Measurements from ENCODE around the gene PSMB7.

PSMB7 gene

GRCh38 chr9:124390794-124391658 lies 24.2 kb downstream of the PSMB7 start:
- no peak overlapping the region for H3K27ac ChIP-seq (ENCODE audit: low read depth, low read length)
- peaks cover 46% of the 10 kb centered on the region for H3K4me1 ChIP-seq (ENCODE audit: insufficient read depth, low read length)

DNA sequence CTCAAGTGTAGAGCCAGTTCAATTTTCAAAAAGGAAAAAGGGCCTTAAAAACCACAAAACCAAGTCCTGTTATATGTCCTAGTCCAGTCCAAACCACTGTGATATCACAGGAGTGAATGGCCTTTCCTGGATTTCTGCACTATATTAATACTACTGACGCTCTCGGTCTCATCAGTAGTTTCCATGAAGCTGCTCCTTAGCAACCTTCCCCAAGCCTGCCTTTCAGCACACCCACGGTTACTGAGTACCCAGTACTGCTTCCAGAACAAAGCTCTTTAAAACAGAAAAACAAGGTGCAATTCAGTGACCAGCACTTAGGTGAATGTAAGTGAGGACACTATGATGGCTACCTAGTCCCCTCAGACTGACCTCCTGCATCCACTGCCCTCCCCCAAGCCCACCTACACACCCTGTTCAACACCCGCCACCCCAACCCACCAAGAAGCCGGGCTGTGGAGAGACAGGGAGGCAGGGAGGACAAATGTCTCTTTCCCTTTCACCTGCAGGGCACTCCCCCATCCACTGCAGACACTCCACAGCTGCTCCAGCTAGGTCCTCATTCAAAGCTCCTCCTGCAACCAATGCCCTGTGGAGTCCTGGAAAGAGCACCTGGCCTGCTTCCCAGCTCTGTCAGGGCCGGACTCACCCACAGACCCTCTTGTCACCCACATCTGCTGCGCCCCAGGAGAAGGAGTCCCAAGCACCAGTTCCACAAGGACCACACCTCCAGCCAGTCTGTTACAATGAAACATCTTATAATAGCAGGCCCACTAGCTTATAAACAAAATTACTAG lies 25.9 kb downstream of the PSMB7 start:
- no peak overlapping the region for H3K4me3 ChIP-seq (ENCODE audit: low read length)
- WGBS, result 84% methylated on average over 7 of the region's 7 CpGs
- H3K36me3 ChIP-seq (ENCODE audit: insufficient read depth, low read length), result peaks cover 5% of the 10 kb centered on the region
- H3K9me3 ChIP-seq (ENCODE audit: insufficient read depth, low read depth, low read length), result no peaks in the 10 kb centered on the region
- H3K4me1 ChIP-seq (ENCODE audit: insufficient read depth, low read length), result peaks cover 49% of the 10 kb centered on the region
- no peak overlapping the region for H3K9ac ChIP-seq (ENCODE audit: low read depth, low read length)
- H3K27ac ChIP-seq (ENCODE audit: low read depth, low read length), result no peak overlapping the region
- H3K27me3 ChIP-seq (ENCODE audit: insufficient read depth, low read length), result no peaks in the 10 kb centered on the region

More at GRCh38 chr9:124390794-124391658, 24.2 kb downstream of the PSMB7 start:
- H3K36me3 ChIP-seq (ENCODE audit: insufficient read depth, low read length), result 0 out of 2 replicates have a peak, but pooled peaks cover 2% of the 10 kb centered on the region
- H3K4me3 ChIP-seq (ENCODE audit: low read length), result no peak overlapping the region
- 68% methylated on average over 8 of the region's 9 CpGs for WGBS
- no peaks in the 10 kb centered on the region for H3K9me3 ChIP-seq (ENCODE audit: insufficient read depth, low read depth, low read length)
- no peak overlapping the region for H3K9ac ChIP-seq (ENCODE audit: low read depth, low read length)
- H3K27me3 ChIP-seq (ENCODE audit: insufficient read depth, low read length), result no peaks in the 10 kb centered on the region

GRCh38 chr9:124388275-124389048 lies 26.8 kb downstream of the PSMB7 start:
- WGBS, result 95% methylated on average over 12 of the region's 12 CpGs
- Histone ChIP-seq H3K27me3 (ENCODE audit: insufficient read depth, low read length) (no peaks in the 10 kb centered on the region), H3K27ac (ENCODE audit: low read depth, low read length) (no peak overlapping the region), H3K4me3 (ENCODE audit: low read length) (no peak overlapping the region), H3K4me1 (ENCODE audit: insufficient read depth, low read length) (peaks cover 40% of the 10 kb centered on the region), H3K36me3 (ENCODE audit: insufficient read depth, low read length) (peaks cover 14% of the 10 kb centered on the region), H3K9ac (ENCODE audit: low read depth, low read length) (no peak overlapping the region), H3K9me3 (ENCODE audit: insufficient read depth, low read depth, low read length) (no peaks in the 10 kb centered on the region)

GRCh38 chr9:124386201-124386600 lies 29.0 kb downstream of the PSMB7 start:
- H3K4me3 ChIP-seq (ENCODE audit: low read length), result no peak overlapping the region
- no peak overlapping the region for H3K9ac ChIP-seq (ENCODE audit: low read depth, low read length)

DNA sequence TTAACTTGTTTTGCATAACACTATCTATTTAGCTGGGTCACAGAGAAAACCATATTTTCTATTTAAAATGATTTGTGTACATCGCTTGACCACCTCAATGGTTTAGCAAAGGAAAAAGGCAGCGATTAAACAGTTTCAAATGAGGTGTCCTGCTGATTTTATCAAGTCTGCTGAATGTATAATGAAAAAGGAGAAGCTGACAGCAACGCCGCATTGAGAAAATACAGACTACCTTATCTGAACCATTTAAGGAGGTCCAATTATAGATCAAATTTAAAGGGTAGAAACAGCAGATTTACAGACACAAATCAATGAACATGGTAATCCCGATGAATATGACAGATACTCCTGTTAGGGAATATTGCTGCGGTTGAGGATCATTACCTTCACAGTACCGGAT lies 29.6 kb downstream of the PSMB7 start:
- Histone ChIP-seq H3K4me3 (ENCODE audit: low read length) (no peak overlapping the region), H3K4me1 (ENCODE audit: insufficient read depth, low read length) (peaks cover 17% of the 10 kb centered on the region), H3K27me3 (ENCODE audit: insufficient read depth, low read length) (no peaks in the 10 kb centered on the region), H3K9me3 (ENCODE audit: insufficient read depth, low read depth, low read length) (no peaks in the 10 kb centered on the region), H3K27ac (ENCODE audit: low read depth, low read length) (no peak overlapping the region), H3K9ac (ENCODE audit: low read depth, low read length) (no peak overlapping the region), H3K36me3 (ENCODE audit: insufficient read depth, low read length) (peaks cover 29% of the 10 kb centered on the region)
- 87% methylated on average over 7 of the region's 7 CpGs for WGBS

More at GRCh38 chr9:124386201-124386600, 29.0 kb downstream of the PSMB7 start:
- Histone ChIP-seq H3K9me3 (ENCODE audit: insufficient read depth, low read depth, low read length) (no peaks in the 10 kb centered on the region), H3K27me3 (ENCODE audit: insufficient read depth, low read length) (no peaks in the 10 kb centered on the region), H3K27ac (ENCODE audit: low read depth, low read length) (no peak overlapping the region), H3K36me3 (ENCODE audit: insufficient read depth, low read length) (peaks cover 25% of the 10 kb centered on the region), H3K4me1 (ENCODE audit: insufficient read depth, low read length) (peaks cover 22% of the 10 kb centered on the region)
- 88% methylated on average over 3 of the region's 3 CpGs for WGBS

DNA sequence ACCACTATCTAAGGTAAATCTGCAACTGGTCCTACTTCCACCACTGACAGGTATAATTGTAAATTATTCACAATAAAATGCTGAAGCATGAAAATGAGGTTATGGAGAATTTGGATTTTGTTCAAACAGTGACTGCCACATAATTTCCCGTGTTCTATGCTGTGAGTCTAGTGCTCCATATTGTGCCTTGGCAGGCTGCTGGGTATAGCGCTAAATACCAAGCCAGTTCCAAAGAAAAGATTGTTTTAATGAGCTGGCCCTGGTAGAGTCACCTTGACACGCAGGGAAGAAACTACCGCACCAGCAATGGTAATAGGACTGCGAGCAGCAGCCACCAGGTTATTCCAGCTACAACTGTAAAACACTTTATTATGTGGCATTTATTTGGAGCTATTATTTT lies 30.4 kb downstream of the PSMB7 start:
- Histone ChIP-seq H3K4me3 (ENCODE audit: low read length) (no peak overlapping the region), H3K9me3 (ENCODE audit: insufficient read depth, low read depth, low read length) (no peaks in the 10 kb centered on the region), H3K27me3 (ENCODE audit: insufficient read depth, low read length) (no peaks in the 10 kb centered on the region), H3K9ac (ENCODE audit: low read depth, low read length) (no peak overlapping the region), H3K4me1 (ENCODE audit: insufficient read depth, low read length) (peaks cover 11% of the 10 kb centered on the region; the same call in 1 of the 2 replicates), H3K27ac (ENCODE audit: low read depth, low read length) (no peak overlapping the region), H3K36me3 (ENCODE audit: insufficient read depth, low read length) (peaks cover 35% of the 10 kb centered on the region)
- 96% methylated on average over 5 of the region's 5 CpGs for WGBS

DNA sequence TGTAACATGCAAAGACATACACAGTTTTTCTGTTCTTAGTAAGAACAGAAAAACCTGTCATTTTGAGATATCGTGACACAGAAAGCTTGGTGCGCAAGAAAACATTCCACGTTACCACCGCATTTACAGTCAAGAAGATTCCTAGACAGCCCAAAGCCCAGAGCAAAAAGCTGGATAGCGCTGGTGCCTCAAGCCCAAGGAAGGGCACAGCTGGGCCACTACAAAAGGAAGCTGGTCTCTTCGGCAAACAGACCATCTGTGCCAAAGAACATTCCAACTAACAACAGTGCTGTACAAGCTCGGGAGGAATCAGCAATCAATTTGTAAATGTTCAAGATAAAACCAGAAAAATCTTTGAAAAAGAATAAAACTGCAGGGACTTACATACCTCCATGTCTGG lies 31.0 kb downstream of the PSMB7 start:
- H3K4me1 ChIP-seq (ENCODE audit: insufficient read depth, low read length), result peaks cover 9% of the 10 kb centered on the region; the same call in 1 of the 2 replicates
- peaks cover 39% of the 10 kb centered on the region for H3K36me3 ChIP-seq (ENCODE audit: insufficient read depth, low read length)
- no peaks in the 10 kb centered on the region for H3K27me3 ChIP-seq (ENCODE audit: insufficient read depth, low read length)
- no peak overlapping the region for H3K27ac ChIP-seq (ENCODE audit: low read depth, low read length)
- 97% methylated on average over 7 of the region's 7 CpGs for WGBS
- no peaks in the 10 kb centered on the region for H3K9me3 ChIP-seq (ENCODE audit: insufficient read depth, low read depth, low read length)
- no peak overlapping the region for H3K4me3 ChIP-seq (ENCODE audit: low read length)
- no peak overlapping the region for H3K9ac ChIP-seq (ENCODE audit: low read depth, low read length)

DNA sequence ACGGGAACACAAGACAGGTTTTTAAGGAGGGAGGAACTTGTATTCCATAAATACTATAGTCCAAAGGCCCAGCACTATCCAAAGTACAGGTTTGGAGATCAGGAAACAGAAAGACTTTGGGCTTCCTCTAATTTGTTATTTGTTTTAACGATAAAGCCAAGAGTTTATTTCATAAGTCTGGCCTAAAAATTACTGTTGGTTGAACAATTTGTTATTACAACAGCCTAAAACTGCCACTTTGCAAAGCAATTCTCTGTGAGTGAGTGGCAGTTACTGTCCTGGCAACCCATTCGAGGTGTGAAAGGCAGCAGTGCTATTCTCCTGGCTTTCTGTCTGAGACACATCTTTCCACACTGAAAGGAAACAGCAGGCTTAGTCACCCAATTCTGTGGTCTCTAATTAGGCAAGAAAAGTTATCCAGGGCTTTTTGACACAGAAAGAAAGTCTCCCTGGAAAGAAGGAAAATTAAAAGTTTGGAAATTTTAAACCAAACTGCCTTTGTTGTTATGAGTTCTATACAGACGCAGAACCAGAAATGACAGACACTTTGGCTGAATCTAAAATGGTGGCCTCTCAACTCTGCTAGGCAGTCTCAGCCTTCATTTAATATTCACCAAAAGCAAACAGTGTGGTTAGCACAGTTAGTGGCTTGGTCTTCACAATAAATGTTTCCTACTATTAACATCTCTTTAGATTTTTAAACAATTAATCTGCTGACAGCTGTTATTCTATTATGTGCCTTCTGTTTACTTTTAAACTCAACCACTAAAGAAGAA lies 33.9 kb downstream of the PSMB7 start:
- no peak overlapping the region for H3K27ac ChIP-seq (ENCODE audit: low read depth, low read length)
- H3K9ac ChIP-seq (ENCODE audit: low read depth, low read length), result no peak overlapping the region
- no peaks in the 10 kb centered on the region for H3K27me3 ChIP-seq (ENCODE audit: insufficient read depth, low read length)
- peaks cover 7% of the 10 kb centered on the region; the same call in 1 of the 2 replicates for H3K4me1 ChIP-seq (ENCODE audit: insufficient read depth, low read length)
- no peaks in the 10 kb centered on the region for H3K9me3 ChIP-seq (ENCODE audit: insufficient read depth, low read depth, low read length)
- peaks cover 43% of the 10 kb centered on the region for H3K36me3 ChIP-seq (ENCODE audit: insufficient read depth, low read length)
- H3K4me3 ChIP-seq (ENCODE audit: low read length), result no peak overlapping the region
- 98% methylated on average over 3 of the region's 4 CpGs for WGBS

DNA sequence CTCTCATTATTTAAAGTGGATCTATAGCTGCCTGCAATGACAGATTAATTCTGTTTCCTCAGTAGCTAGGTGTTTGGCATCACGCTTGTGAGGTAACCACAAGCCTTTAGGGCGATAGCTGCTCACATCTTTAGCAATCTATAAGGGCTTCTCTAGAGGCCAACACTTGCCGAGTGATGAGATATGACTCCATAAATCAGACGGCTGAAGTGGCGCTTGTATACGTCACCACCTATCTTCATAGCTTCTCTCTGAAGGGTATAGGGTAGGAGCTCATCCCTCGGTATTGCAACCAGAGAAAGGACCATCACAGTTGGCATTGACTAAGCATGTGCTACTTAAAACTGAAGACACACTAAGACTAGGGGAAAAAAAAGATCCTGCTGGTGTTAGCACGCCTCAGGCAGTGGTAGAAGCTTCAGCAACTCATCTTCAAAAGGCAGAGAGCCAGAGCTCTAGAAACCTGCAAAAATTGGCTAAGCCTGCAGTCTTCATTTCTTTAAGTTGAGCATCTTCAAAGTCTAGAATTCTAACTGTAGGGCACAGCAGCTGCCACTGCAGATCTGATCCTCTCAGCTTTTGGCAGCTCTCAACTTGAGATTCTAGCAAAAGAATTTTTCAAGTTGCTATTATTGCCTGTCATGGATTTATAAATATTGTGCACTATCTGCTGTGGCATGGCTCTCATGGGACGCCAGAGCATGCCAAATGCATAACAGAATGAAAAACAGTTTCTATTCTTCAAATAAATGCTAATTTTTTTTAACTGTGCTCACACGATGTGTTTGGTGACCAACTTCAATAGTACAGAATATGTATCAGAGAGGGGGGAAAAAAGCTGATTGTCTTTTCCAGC lies 37.5 kb downstream of the PSMB7 start:
- Histone ChIP-seq H3K9ac (ENCODE audit: low read depth, low read length) (no peak overlapping the region), H3K27ac (ENCODE audit: low read depth, low read length) (no peak overlapping the region), H3K9me3 (ENCODE audit: insufficient read depth, low read depth, low read length) (peaks cover 6% of the 10 kb centered on the region; the same call in 1 of the 2 replicates), H3K4me1 (ENCODE audit: insufficient read depth, low read length) (no peaks in the 10 kb centered on the region), H3K4me3 (ENCODE audit: low read length) (no peak overlapping the region), H3K36me3 (ENCODE audit: insufficient read depth, low read length) (peaks cover 41% of the 10 kb centered on the region), H3K27me3 (ENCODE audit: insufficient read depth, low read length) (no peaks in the 10 kb centered on the region)
- WGBS, result 89% methylated on average over 10 of the region's 10 CpGs
